DND-41 (cell line): ENCODE results near the gene FCRL3.

ENCODE experiments used
- CTCF ChIP-seq: IDR thresholded peaks from 2 replicates; pipeline ENCODE4 v1.5.1; 2012; ENCODE audit warnings: borderline replicate concordance, low read length, moderate library complexity, mild to moderate bottlenecking; ENCODE audit not compliant: poor library complexity, severe bottlenecking; ENCODE audit errors: extremely low read depth
- EZH2 ChIP-seq: IDR thresholded peaks from 3 replicates; pipeline ENCODE4 v1.6.1; 2012; ENCODE audit warnings: borderline replicate concordance, low read depth, mild to moderate bottlenecking, moderate library complexity, low read length, inconsistent platforms; ENCODE audit not compliant: severe bottlenecking

- TF ChIP-seq CTCF (no peak), EZH2 (no peak)
Measured at GRCh38 chr1:157748262-157748817, 47.8 kb upstream of the FCRL3 start.
